Lower leg skin (tissue), 3 donors: Measurements from ENCODE around the gene HMG20A.

Experiments
- CTCF ChIP-seq, 3 donors: fragments of 450-650 bp; IDR thresholded peaks; one replicate each; pipeline ENCODE4 v1.5.1; 2016; ENCODE audit warnings: antibody characterized with exemption in 3 of 3, mild to moderate bottlenecking in 3 of 3, moderate library complexity in 2 of 3
- POLR2A ChIP-seq, 2 donors: fragments of 450-650 bp; IDR thresholded peaks; one replicate each; pipeline ENCODE4 v1.6.1; 2016 to 2017; ENCODE audit warnings: antibody characterized with exemption in 2 of 2, mild to moderate bottlenecking in 1 of 2, moderate library complexity in 1 of 2

- TF ChIP-seq CTCF (IDR thresholded peaks at IDR 0.05): no peak
- TF ChIP-seq POLR2A (IDR thresholded peaks at IDR 0.05): no peak
Measured at GRCh38 chr15:77384086-77384485, 36.6 kb upstream of the HMG20A start.
